ENCODE results near the gene MAML2.

Gene MAML2

DNA sequence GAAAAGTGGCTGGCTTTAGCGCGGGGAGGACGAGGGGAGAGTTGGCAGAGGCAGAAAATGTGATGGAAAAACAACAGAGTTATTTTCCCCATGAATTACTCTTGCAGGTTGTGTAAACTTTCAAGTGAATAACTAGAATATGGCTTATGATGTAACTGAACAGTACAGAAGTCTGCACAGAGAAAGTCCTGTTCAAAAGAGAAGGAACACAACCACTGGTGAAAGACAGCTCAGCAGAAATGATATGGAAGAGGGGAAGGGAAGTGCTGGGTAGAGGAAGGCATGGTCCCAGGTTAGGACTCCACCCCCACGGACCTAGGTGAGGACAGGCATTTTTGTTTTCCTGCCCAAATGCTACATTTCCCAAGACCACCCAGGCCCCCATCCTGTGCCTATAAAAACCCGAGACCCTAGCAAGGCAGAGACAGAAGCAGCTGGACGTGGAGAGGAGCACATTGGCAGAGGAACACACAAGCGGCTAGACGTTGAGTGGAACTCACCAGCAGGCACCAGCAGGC is 77.7 kb downstream of the MAML2 start:
- no peak for DNase-seq

DNA sequence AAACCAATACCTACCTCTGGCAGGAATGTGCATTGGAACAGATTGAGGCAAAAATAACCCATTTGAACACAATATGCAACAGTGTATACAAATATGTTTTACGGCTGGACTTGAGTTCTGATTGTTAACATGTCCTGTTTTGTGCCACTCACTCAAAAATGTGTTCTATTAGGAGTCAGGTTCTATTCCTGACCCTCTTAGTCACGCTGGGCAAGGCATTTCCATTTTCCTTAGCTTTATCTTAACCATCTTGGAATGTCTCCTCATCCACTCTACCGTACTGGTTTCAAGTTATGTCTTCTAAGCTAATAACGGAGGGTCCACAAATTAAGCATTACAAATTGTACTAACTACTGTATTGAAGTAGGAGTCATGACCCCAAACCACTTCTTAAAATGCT is 78.6 kb downstream of the MAML2 start:
- no peak for DNase-seq

DNA sequence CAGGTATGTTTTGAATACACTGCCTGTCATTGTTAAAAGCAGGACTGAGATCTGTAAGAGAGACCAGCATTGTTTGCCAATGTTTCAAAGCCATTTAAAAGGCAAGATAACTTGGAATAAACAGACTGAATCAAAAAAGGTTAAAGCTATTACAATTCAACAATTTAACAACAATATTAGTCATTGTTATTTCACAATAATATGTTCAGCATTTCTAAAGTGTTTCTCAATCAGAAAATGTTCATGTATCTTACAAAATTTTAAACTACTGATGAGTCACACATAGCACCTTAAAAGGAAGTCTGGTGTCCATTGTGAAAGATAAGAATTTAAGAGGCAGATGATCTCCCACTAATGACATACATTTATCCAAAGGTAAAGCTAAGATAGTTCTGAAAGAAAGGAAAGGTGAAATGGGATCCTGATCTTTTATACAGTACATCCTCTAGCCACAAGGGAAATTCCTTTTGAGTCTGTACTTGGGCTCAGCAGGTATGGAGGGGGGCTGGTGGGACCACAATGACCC is 79.7 kb downstream of the MAML2 start:
- no peak for DNase-seq

DNA sequence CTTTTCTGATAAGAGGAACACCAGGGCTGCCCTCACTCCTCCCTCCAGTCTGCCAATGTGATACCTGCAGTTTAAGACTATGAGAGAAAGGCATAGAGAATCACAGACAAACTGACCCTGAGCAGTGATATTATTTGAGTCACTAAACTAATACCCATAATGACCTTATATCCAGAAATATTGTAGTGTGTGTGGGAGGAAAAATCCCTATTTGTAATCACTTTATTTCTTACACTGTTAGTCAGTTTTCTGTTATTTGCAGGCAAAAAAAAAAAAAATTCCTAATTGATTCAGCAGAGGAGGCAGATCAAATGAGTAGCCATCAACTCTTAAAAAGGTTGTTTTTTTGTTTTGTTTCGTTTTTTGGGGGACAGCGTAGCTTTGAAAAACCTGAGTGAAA is 82.5 kb downstream of the MAML2 start:
- DNase-seq = no peak

DNA sequence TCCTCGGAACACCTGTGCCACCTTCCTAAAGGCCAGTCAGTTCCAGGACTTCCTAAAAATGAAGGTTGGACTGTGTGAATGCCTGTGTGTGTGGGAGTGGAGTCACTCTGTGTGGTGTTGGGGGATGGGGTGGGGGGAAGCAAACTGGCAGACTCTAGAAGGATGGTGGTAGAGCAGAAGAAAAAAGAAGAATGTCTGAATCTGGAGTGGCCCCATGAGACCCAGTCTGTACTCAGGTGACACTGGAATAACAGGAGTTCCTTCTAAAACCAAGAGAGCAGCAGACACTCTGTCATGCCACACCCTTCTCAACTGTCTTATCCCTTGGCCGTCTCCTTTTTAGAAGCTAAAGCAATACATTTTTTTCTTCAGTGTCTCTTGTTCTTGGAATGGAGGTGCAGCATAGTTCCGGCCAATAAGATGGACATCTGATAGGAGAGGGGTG is 82.9 kb downstream of the MAML2 start:
- DNase-seq = no peak

DNA sequence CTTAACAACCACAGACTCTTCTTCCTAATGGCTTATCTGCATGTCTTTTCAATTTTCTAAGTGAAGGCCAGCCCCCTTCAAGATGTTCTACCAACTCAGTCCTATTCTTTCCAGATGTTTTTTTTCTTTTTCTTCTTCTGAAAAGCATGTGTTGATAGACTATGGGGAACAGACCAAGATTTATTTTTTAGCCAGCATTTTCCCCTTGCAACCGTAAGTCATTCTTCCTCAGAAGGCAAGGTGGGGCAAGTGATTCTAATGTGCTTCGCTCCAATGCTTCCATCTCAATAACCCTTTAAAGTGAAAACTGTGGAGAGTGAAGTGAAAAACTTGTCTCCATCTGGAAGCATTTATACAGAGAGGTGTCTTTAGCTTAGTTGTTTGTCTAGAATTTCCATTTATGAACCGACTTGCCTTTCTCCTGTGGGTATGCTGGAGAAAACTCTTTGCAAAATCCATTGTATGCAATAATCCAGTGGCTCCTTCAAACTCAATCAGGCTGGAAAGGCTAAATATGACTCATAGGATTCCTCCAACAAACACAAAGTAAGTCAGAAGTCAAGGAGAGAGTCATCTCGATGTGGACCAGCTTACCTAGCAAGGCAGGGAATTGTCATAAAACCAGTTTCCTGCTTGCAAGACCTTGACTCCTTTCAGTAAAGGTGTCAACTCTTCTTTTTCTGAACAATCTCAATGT is 83.7 kb downstream of the MAML2 start:
- DNase-seq = no peak

DNA sequence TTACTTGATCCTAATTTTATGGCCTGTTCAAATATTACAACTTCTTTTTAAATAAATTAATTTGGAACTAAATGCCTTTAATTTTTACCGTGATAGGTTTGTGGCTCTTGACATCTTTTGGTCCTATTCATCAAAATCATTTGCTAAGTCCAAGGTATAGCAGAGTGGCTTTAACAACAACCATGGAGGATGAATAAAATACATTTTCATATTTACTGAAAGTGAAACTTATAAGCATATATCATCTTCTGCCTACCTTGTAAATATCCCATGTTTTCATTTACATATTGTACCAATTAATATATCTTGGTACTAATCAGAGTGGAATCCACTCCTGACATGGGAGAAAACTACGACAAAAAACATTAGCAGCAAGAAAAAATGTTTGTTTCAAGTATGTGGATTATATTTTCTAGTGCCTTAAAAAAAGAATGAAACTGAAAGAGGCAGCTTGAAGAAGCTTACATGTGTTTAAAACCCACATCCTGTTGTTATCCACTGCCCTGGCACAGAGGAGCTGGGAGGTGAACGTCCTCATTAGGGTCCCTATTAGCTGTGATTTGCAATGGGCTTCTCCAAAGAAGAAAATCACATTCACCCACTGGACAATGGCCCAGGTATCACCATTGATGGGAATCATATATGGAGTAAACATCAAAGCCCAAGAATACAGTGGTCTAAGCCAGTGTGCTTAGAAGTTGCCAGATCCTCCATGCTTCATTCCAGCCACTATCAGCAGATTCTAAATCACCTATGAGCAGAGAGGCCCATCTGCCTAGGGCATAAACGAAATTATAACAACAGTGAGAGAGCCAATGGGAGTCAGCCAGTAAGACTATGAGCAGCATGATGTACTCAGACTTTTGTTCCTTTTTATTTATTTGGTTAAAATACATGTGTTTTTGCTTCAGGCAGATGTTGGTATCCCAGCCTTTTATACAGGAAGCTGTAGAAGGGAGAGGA is 84.7 kb downstream of the MAML2 start:
- DNase-seq = peak in 1 of 2 experiments; percentile 43

DNA sequence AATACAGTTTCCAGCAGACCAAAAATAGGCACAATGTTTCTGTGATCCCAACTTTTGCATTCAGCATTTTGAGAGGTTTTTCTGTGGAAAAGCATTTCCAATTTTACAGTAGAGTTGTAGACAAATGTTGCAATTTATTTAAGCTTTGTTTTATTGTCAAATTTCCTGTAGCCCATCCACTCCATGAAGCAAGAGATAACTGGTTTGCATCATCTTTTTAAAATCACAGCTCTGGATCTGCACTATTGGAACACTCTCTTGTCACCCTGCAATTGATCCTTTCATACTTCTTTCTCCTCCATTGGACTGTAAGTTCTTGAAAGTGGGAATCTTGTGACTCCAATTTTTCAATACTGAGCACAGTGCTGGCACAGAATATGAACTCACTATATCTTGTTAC is 86.0 kb downstream of the MAML2 start:
- no peak for DNase-seq

DNA sequence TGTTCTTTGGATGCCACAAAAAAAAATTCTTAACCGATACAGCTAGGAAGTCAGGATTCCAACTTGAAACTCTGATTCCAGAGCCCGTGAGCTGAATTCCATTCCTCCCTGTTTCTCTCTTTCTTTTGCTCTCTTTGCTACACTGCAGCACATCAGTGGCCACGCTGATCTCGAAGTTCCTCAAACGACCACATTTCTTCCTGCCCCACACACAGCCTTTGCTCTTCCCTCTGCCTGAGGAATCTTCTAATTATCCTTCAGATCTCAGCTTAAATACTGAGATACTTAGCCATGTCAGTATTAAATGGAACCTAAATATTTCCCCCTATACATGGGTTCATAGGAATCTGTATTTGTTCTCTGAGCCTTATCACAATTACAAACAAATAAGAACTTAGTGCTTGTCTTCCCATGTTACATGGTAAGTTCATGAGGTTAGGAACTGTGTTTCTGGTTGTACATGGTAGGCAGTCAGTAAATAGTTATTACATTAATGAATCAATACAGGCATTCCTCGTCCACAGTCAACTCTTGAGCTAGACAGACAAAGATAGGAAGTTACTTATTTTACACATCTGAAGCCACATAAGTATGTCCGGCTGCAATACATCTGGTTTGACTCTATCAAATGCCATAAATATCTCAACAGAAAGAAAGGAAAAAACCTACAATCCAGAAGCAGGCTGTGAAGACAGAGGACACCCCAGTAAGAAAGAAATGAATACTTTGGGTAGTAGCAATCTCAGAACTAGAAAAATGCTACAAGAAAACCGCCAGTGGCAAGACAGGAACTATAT is 86.6 kb downstream of the MAML2 start:
- DNase-seq = no peak

DNA sequence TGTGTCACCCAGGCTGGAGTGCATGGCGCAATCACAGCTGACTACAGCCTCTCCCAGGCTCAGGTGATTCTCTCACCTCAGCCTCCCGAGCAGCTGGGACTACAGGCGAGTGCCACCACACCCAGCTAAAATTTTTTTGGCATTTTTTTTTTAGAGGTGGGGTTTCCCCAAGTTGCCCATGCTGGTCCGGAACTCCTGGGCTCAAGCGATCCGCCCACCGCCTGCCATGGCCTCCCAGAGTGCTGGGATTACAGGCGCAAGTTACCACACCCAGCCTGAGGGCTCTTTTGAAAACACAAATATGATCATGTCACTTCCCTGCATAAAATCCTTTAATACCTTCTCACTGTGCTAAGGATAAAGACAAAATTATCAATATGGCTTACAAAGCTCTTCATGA is 88.1 kb downstream of the MAML2 start:
- no peak for DNase-seq

DNA sequence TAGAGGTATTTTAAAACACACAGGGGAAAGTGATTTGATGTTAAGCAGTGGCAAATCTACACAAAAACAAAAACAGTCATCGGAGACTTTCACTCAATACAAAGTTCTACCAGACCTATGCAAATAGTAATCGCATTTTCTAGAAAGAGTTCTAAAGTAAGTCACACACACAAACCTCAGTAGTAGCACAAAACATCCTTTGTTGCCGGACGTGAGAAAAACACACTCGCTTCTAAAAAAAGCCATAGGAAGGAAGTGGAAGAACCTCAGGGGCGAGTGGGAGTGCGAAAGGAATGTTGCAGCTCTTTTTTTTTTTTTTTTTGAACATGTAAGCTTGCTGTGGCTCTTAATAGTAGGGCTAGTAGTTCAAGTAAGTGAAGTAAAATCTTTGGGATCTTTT is 88.9 kb downstream of the MAML2 start:
- peak in 1 of 2 experiments; percentile 39 for DNase-seq

DNA sequence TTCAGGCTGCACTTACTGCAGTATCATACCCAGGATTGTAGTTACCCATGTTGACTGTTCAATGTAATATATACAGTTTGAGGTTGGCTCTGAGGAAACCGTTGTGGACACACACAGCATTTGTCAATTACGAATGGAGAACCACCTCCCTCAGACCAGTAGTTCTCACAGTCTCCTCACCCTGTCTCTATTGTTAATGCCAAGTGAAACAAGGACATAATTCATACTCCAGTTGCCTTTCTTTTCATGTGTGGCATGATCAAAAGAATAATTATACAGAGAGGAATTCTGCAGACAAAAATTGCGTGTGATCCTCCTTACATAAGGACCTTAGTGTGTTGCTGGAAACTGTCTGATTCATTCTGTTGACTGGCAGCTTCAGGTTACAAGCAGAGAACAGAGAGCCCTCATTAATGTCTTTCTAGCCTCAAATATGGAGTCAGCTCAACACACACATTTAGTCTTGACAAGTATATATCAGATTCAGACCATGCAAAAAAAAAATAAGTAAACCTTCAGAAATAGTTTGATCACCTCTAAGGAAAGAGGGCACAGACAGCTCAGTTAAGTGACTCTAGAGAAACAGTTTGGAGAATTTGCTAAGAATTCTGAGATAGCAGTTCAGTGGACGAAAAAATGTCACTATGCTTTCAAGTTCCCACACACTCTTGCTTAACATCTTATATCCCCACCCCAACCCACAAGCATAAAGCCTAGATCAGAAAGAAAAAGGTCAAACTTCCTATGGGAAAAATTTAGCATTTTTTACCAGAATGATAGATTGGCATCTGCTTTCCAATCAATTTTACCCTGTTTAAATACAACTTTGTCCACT is 96.1 kb downstream of the MAML2 start:
- DNase-seq = no peak

DNA sequence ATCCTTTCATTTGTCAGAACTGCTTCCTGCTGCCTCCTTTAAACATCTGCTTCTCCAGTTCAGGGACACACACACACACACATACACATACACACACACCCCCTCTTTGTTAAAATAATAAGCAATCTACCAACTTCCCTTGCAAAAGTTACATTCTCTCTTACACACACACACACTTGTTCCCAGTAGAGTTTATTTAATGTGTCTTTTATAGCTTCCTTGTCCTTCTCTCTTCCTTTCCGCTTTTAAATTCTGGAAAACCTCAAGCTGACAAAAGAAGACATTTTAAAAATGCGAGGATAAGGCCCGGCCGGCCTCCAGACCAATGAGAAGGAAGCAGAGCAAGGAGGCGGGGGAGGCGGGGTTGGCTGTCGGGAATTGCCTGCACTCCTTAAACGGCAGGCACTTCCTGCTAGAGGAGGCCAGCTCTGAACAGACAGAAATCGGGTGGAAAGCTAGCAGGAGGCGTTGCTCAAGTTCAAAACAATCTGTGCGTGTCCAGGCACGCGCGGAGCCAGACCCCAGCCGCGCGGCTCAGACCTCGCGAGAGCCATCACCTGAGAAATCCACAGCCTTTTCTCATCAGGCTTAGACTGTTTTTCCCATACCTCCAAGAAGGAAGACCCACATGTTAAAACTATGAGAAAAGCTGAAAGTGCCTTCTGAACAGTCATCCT is 99.9 kb downstream of the MAML2 start:
- peak; percentile 60 to 67 for DNase-seq

DNA sequence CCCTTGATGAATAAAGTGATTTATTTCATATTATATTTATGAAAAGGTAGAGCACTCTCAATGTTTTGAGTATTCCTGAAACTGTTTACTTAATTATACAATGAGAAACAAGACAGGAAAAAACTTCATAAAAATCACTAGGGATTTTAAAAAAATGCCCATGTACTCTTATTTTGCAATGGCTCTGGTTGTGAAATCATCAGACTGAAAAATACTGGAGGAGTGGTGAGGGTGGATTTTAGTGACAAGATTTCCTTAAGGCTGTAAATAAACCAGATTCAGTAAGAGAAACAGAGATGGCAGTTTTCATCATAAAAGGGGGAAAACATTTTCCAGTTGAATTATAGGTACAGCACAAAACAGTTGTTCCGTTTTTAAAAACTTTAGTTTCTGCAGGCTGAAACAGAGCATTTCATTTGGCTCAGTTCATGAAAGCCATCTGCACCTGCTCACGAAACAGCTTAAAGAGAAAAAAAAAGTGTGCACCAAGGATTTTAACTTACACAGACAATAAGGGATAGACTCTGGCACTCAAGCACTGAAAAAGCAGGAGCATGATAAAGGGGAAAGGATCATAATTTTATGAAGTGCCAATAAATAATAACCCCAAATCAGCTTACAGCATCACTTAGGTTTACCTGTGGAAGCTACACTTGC is 100.7 kb downstream of the MAML2 start:
- DNase-seq = no peak

DNA sequence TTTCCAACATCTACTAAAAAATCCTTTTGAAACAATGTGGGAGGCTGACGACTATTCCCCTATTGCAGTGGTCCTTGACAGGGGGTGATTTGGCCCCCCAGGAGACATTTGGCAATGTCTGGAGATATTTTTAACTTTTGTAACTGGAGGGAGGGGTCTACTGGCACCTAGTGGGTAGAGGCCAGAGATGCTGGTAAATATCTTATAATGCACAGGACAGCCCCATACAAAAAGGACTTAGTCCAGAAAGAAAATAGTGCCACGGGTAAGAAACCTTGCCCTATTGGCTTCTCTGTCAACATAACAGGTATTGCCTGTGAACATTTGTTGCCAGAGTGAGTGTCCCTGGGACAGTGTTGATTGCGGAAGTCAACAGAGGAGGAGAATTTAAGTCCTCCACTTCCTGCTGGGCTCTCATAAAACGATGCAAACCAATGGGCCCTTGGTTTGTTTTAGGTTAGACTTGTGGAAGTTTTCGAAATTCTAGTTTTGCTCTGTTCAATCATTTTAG is 101.6 kb downstream of the MAML2 start:
- no peak for DNase-seq

DNA sequence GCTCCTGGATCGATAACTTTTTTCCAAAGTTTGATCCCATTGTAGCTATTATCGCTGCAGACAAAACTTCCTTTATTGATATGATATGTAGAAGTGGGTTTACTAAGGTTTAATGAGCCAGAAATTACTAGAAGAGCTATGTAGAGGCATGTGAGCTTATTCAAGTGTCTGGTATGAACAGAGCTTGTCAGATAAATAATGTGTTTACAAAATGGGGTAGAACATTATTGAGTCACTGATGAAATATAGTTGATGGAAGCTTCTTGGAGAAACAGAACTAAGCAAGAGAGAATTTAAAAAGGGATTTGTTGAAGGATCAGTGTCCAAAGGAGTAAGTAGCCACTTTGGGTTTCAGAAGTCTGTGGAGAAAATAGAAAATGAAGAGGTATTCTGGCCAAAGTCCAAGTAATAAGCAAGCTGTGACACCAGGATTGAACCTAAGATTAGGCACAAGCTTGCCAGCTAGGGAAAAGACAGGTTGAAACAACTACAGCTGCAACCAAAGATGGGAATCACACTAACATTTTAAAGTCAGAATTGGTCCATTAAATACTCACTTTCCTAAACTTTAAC is 104.3 kb downstream of the MAML2 start:
- DNase-seq = no peak

DNA sequence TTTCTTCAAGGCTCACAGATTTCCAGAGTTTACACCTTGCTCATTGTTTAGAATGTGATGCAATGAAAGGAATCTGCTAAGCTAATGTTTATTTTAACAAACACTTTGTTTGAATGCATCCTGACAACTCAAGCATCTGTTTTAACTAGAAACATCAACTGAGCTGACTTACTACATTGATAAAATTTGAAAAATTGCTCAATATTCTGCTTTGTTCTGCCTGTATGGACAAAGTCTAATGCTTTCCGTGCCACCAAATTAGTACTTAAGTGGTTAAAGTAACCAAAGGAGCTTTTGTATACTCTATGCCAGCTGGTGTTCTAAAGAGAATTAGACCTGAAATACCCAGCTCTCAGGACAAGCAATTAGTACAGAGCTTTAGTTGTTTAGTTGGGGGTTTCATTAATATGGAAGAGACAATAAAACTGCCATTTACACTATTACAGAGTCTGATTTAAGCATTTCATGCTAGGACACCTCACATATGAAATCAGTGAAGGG is 105.2 kb downstream of the MAML2 start:
- DNase-seq = no peak

DNA sequence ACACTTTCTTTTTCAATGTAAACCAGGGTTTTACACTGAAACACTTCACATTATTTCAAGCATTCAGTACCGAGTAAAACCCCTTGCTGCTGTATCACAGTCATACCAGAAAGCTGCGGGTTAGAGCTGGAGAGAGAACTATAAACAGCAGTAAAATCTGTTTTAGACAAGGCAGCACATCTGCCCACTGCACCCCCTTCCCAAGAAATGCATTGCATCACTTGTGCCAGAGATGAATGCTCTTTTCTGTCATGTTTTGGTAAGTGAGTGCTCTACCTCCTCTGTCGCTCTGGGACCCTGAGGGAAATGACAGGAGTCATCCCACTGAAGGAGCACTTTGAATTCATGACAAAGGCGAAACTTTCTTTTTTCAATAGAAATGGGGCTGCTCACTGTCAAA is 107.2 kb downstream of the MAML2 start:
- peak; percentile 23 to 40 for DNase-seq

DNA sequence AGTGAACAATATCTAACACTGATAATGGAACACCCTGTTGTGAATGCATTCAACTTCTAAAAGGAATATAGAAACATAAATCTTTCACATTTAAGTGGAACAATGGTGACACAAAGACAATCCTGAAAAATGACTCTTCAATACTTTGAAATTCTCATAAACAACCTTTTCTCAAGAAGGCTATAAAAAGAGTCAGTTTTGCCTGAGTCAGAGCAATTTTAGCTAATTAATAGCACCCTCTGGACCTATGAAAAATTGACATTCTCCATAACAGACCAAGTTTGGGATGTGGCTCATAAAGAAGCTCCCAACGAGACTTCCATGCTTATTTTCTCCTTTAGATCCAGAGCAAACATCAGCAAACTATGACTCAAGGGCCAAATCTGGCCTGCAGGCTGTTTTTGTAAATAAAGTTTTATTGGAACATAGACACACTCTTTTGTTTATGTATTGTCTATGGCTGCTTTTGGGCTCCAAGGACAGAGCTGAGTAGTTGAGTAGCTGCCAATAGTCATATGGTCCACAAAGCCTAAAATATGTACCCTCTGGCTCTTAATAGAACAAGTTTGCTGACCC is 108.0 kb downstream of the MAML2 start:
- DNase-seq = no peak

All from stimulated activated CD4-positive, alpha-beta T cell treated with anti-CD3 and anti-CD28 coated beads, Interleukin-4, amount 100 ng/mL, for 4 hours (primary cell).